ENCODE results near the gene TTLL8.

TTLL8 gene

DNA sequence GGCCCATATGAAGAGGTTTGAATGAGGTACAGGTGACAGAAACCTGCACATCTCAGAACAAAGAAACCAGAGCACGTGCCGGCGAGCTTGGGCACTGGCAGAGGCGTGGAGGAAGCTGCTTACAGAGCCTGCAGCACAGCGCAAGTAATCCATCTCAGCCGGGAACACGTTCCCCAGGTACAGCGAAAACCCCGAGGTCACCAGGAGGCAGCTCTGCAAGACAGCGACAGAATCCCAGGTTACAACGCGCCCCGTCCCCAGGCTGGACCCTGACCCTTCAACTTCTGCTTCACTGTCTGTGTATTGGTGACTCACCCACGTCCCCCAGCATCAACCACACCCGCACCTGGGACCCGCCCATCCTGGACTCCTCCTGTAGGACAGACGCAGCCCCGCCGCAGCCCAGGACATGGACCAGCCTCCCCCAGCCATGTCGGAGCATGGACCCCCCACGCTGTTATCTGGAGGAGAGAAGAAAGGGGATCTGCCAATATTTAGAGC, 24.9 kb upstream of the TTLL8 start:
- no peak for DNase-seq

- no peak for DNase-seq
Observed at GRCh38 chr22:50082197-50082715, 24.2 kb upstream of the TTLL8 start.

- DNase-seq: no peak
Observed at GRCh38 chr22:50081426-50082196, 23.5 kb upstream of the TTLL8 start.

DNA sequence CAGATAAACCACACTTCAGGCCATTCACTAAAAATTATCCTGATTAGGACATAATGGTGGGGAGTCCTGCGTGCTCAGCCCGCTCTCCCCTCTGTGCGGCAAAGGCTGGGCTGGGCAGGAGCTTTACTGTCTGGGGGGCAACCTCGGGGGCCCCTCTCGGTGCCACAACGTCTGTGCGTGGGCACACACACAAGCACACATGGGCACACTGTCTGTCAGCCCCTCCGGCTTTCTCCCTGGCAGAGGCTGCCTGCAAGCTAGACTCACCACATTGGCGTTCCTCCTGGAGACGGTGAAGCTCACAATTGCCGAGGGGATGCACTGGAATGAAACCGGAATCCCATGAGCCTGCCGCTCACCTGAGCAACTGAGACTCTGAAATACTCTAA, 22.0 kb upstream of the TTLL8 start:
- DNase-seq: no peak

GRCh38 chr22:50078761-50079160, 20.7 kb upstream of the TTLL8 start:
- no peak for DNase-seq

DNA sequence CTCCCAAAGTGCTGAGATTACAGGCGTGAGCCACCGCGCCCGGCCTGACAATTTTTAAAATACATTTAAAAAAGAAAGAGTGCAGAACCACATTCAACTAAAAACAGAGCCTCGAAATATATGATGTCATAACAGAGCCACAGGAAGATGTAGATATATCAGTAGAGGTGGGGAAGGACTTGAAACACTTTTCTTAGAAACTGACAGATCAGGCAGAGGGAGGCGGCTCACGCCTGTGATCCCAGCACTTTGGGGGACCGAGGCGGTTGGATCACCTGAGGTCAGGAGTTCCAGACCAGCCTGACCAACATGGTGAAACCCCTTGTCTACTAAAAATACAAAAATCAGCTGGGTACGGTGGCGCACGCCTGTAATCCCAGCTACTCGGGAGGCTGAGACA, 20.1 kb upstream of the TTLL8 start:
- DNase-seq: no peak

DNA sequence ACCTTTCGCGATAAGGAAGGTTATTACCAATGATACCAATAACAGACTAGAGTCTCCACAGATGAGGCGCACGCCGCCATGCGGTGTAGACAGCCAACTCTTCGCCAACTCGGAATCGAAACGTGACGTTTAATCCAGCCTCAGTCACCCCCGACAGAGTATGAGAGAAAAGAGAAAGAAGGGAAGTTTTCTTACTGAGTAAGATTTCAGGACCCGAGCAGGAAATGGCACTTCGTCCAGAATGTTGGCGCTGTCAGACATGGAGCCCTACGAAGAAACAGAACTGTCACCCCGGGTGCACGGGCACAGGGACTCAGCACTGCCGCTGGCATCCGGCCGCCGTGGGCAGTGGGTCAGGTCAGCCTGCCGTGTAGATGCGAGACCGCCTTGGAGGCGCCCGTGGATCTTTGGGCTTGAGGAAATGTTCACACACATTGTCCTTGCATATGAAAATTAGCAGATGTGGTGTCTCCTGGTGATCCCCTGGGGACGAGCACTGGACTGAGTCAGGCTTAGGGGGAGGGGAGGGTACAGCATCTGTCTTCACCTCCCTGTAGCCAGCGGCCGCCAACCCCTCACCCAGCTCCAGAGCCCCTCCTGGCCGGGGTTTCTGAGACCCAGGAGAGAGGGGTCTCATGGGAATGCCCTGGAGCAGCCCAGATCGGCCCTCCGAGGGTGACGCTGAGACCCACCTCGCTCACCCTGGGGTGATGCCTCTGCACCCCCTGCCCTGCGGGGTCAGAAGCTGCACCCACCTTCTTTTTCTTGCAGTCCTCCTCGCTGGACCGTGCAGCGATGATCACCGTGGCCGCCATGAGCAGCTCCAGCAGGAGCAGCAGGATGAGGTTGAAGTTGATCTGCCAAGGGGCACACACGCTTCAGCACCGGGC, 18.8 kb upstream of the TTLL8 start:
- DNase-seq: no peak

DNA sequence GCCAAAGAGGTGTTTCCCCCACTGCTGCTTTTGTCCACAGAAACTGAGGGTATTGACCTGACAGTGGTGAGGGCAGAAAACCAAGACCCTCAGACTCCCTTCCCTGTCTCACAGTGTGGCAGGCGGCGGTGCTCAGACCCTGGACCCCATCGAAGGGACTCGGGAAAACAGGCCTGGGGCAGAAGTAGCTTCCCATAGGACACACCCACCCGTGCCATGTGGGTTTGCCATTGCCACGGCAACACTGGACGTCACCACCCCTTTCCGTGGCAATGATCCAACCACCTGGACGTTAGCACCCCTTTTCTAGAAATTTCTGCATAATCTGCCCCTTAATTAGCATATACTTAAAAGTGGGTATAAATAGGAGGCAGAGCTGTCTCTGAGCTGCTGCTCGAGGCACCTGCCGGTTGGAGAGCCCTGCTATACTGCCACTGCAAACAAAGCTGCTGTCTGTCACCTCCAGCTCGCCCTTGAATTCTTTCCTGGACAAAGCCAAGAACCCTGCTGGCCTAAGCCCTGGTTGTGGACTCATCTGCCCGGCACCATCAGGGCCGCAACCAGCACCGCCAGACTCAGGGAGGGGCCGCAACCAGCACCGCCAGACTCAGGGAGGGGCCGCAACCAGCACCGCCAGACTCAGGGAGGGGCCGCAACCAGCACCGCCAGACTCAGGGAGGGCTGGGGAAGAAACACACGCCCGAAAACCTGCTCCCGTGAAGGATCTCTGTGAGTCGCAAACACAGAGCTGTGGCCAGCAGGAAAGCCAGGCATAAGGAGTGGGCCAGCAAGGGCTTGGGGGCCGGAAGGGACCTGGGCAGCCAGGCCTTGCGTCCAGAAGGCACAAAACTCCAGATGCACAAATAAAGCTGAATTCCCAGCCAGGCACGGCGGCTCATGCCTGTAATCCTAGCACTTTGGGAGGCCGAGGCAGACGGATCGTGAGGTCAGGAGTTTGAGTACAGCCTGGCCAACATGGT, 16.7 kb upstream of the TTLL8 start:
- no peak for DNase-seq

- no peak for DNase-seq
Observed at GRCh38 chr22:50074056-50074455, 16.0 kb upstream of the TTLL8 start.

- DNase-seq: no peak
Observed at GRCh38 chr22:50072714-50073538, 14.8 kb upstream of the TTLL8 start.

GRCh38 chr22:50072167-50072555, 14.1 kb upstream of the TTLL8 start:
- no peak for DNase-seq

- no peak for DNase-seq
Observed at GRCh38 chr22:50071432-50072166, 13.5 kb upstream of the TTLL8 start.

GRCh38 chr22:50070366-50070765, 12.3 kb upstream of the TTLL8 start:
- DNase-seq: no peak

DNA sequence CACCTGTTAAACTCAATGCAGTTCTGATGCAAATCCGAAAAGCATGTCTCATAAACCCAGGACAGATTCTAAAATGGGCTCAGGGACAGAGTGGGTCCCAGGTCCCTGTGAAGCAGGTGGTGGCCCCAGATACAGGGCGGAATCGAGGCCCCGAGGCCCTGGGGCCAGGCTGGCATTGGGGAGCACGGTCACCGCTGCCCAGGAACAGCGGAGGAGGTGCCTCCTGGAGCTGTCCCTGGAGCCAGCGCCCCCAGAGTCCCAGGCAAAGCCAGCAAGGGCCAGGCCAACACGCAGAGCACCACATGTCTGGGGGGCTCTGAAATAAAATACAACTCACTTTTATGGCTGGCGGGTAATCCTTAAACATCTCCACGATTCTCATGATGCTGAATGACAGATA, 10.0 kb upstream of the TTLL8 start:
- DNase-seq: no peak

DNA sequence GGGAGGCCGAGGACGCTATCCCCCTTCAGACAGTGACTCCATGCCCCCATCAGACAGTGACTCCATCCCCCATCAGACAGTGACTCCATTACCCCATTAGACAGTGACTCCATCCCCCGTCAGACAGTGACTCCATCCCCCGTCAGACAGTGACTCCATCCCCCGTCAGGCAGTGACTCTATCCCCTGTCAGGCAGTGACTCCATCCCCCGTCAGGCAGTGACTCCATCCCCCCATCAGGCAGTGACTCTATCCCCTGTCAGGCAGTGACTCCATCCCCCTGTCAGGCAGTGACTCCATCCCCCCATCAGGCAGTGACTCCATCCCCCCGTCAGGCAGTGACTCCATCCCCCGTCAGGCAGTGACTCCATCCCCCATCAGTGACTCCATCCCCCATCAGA, 9.1 kb upstream of the TTLL8 start:
- DNase-seq: no peak

DNA sequence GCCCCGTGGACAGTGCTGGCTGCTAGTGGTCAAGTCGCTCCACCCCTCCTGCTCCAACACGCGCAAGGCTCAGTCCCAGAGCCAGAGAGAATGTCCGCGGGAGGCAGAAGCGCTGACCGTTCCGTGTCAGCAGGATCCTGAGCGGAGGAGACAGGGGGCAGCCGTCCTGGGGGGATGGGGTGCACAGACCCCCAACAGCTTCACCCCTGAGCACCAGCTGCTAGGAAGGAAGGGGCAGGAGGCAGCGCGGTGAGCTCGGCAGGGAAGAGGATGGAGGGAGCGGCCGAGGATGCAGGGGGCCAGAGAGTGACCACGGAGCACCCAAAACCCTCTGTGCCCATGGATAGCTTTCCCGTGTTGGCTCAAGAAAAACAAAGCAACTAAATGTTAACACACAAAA, 6.4 kb upstream of the TTLL8 start:
- no peak for DNase-seq

- no peak for DNase-seq
Observed at GRCh38 chr22:50063589-50064393, 5.7 kb upstream of the TTLL8 start.

DNA sequence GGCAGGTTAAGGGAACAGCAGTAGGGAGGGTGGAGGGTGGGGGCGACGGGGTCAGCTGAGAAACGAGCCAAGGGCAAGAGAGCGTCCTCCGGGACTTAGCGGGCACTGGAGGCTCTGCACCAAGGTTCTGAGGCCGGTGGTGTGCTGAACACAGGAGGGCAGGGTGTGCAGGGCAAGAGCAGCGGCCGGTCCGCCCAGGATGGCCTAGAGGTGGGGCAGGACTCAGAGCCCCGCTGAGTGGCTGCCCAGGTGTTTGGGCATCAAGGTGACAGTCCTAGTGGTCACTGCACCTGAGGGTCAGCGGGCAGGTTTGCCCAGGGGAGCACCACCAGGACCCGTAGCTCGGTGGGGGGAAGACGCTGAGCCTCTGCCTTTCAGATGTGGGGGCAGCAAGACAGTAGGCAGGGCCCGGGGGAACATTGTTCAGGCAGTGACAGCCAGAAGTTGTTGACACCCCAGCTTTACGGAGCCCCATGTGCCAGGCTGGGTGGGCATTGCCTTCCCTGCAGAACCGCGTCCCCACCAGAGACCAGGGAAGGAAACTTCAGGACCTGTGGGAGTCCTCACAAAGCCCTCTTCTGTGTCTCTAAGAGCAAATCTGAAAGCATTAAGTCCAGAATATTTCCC, 4.5 kb upstream of the TTLL8 start:
- DNase-seq: no peak

DNA sequence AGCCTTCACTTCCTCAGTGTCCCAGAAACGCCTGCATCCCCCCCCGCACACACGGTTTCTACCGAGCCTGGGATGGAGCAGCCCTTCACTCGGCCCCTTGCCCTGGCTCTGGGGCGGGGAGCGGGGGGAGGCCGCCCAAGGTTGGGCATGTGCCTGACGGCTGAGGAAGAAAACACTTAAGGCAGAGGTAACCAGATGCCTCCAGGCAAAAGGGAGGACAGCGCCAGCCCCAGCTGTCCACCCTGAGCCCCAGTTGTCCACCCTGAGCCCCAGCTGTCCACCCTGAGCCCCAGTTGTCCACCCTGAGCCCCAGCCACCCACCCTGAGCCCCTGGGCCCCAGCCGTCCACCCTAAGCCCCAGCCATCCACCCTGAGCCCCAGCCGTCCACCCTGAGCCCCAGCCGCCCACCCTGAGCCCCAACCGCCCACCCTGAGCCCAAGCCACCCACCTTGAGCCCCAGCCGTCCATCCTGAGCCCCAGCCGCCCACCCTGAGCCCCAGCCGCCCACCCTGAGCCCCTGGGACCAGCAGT, 3.8 kb upstream of the TTLL8 start:
- no peak for DNase-seq

Measured in NCI-H187 treated with DMSO at 0.1 percent for 48 hours (cell line).